Fibroblast of lung (primary cell): ENCODE data around the gene SYT17.

ENCODE experiments used
- EZH2 ChIP-seq: IDR thresholded peaks from 2 replicates; pipeline ENCODE4 v1.5.1; 2012; ENCODE audit warnings: low read length, control low read depth, mild to moderate bottlenecking; ENCODE audit errors: missing control alignments
- TF ChIP-seq, protein P1 (sequence below), 2 donors: IDR thresholded peaks in 1 of 2; conservative IDR thresholded peaks in 1 of 2; 1 replicate in 1 of 2; 2 replicates in 1 of 2; pipeline ENCODE4 v1.5.1; 2011 to 2012; ENCODE audit warnings: low read length in 2 of 2, control low read depth in 1 of 2, inconsistent platforms in 1 of 2, low read depth in 1 of 2, mild to moderate bottlenecking in 1 of 2

DNA sequence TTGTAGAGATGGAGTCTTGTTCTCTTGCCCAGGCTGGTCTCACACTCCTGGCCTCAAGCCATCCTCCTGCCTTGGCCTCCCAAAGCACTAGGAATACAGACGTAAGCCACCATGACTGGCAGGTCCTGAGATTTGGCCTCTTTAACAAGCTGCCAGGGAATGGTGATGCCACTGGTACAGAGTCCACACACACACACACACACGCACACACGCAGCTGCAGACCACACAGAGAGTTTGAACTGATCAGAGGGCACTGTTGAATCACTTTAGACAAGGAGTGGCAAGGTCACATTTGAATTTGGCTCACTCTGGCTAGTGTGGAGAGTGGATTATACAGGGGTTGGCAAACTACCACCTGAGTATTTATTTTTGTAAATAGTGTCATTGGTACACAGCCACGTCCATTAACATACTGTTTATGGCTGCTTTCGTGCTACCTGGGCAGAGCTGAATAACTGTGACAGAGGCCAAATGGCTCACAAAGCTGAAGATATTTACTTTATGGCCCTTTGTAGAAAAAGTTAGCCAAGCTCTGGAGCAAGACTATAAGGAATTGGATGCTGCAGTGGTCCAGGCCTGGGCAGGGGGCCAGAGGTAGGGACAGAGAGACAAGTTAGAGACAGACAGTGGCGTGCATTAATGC, 44.4 kb upstream of the SYT17 start:
- TF ChIP-seq, protein P1, sequence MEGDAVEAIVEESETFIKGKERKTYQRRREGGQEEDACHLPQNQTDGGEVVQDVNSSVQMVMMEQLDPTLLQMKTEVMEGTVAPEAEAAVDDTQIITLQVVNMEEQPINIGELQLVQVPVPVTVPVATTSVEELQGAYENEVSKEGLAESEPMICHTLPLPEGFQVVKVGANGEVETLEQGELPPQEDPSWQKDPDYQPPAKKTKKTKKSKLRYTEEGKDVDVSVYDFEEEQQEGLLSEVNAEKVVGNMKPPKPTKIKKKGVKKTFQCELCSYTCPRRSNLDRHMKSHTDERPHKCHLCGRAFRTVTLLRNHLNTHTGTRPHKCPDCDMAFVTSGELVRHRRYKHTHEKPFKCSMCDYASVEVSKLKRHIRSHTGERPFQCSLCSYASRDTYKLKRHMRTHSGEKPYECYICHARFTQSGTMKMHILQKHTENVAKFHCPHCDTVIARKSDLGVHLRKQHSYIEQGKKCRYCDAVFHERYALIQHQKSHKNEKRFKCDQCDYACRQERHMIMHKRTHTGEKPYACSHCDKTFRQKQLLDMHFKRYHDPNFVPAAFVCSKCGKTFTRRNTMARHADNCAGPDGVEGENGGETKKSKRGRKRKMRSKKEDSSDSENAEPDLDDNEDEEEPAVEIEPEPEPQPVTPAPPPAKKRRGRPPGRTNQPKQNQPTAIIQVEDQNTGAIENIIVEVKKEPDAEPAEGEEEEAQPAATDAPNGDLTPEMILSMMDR (conservative IDR thresholded peaks at IDR 0.05 in 1 of 2, IDR thresholded peaks at IDR 0.05 in 1 of 2; ENCODE audit: low read depth in 1 of 2, low read length in 2 of 2): no peak
- TF ChIP-seq EZH2: no peak
